RWPE2 (cell line): ENCODE results near the gene NQO2.

ENCODE experiments used
- ATAC-seq: fragments of 200-7000 bp; cut with Tn5 transposase; 3 replicates; pipeline ENCODE4 v1.9.1; 2021; ENCODE audit warnings: low read depth
- DNase-seq: peaks from one replicate; pipeline ENCODE4 v3.0.0-alpha.2; 2020; ENCODE audit warnings: low spot score
- H3K27ac ChIP-seq: fragments of 450-650 bp; 2 replicates; pipeline ENCODE4 v1.5.1; 2017; ENCODE audit warnings: mild to moderate bottlenecking; ENCODE audit not compliant: poor library complexity, severe bottlenecking
- H3K27me3 ChIP-seq: fragments of 250-450 bp; sonication (Bioruptor Pico); 2 replicates; pipeline ENCODE4 v1.5.1; 2021; ENCODE audit warnings: mild to moderate bottlenecking, moderate library complexity; ENCODE audit not compliant: insufficient read depth, poor library complexity, severe bottlenecking
- H3K36me3 ChIP-seq: fragments of 250-450 bp; sonication (Bioruptor Pico); 2 replicates; pipeline ENCODE4 v1.5.1; 2020; ENCODE audit warnings: low read depth, mild to moderate bottlenecking, moderate library complexity
- H3K4me1 ChIP-seq: fragments of 250-450 bp; sonication (Bioruptor Pico); 2 replicates; pipeline ENCODE4 v1.5.1; 2021; ENCODE audit warnings: mild to moderate bottlenecking, moderate library complexity; ENCODE audit not compliant: insufficient read depth, poor library complexity, severe bottlenecking
- H3K4me3 ChIP-seq: fragments of 250-450 bp; sonication (Bioruptor Pico); 2 replicates; pipeline ENCODE4 v1.5.1; 2021; ENCODE audit warnings: mild to moderate bottlenecking, moderate library complexity; ENCODE audit not compliant: severe bottlenecking
- H3K9me3 ChIP-seq: fragments of 250-450 bp; sonication (Bioruptor Pico); 2 replicates; pipeline ENCODE4 v1.5.1; 2021; ENCODE audit warnings: mild to moderate bottlenecking, moderate library complexity; ENCODE audit not compliant: severe bottlenecking
- TF ChIP-seq, protein P1 (sequence below): fragments of 450-650 bp; IDR thresholded peaks from one replicate; pipeline ENCODE4 v1.5.1; 2017; ENCODE audit warnings: mild to moderate bottlenecking, moderate library complexity; ENCODE audit not compliant: poor library complexity, severe bottlenecking

Gene NQO2

DNA sequence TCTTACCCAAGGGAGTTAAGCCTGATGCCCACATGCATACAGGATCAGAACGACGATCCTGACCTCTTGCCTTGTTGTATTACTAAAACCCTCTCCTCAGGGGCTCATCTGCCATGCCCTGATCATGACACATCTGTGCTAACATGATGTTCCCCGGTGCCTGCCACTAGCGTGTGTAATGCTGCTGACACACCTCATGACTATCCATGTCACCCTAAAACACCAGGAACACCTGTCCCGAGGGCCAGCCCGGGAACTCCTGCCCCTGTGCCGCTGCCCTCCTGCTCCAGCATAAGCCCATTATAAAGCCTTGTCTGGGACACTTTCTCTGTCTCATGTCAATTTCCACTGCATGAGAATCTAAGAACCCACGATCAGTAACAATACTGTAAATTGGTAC is 35.9 kb upstream of the NQO2 start:
- TF ChIP-seq, protein P1, sequence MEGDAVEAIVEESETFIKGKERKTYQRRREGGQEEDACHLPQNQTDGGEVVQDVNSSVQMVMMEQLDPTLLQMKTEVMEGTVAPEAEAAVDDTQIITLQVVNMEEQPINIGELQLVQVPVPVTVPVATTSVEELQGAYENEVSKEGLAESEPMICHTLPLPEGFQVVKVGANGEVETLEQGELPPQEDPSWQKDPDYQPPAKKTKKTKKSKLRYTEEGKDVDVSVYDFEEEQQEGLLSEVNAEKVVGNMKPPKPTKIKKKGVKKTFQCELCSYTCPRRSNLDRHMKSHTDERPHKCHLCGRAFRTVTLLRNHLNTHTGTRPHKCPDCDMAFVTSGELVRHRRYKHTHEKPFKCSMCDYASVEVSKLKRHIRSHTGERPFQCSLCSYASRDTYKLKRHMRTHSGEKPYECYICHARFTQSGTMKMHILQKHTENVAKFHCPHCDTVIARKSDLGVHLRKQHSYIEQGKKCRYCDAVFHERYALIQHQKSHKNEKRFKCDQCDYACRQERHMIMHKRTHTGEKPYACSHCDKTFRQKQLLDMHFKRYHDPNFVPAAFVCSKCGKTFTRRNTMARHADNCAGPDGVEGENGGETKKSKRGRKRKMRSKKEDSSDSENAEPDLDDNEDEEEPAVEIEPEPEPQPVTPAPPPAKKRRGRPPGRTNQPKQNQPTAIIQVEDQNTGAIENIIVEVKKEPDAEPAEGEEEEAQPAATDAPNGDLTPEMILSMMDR, result no peak
- no peak overlapping the region for H3K4me3 ChIP-seq
- 0 out of 2 replicates have a peak, but pooled peaks cover 2% of the 10 kb centered on the region for H3K36me3 ChIP-seq
- peaks cover 3% of the 10 kb centered on the region for H3K4me1 ChIP-seq
- no peaks in the 10 kb centered on the region for H3K9me3 ChIP-seq
- no peak overlapping the region for H3K27ac ChIP-seq
- no peak for ATAC-seq
- no peaks in the 10 kb centered on the region for H3K27me3 ChIP-seq
- DNase-seq, result no peak

DNA sequence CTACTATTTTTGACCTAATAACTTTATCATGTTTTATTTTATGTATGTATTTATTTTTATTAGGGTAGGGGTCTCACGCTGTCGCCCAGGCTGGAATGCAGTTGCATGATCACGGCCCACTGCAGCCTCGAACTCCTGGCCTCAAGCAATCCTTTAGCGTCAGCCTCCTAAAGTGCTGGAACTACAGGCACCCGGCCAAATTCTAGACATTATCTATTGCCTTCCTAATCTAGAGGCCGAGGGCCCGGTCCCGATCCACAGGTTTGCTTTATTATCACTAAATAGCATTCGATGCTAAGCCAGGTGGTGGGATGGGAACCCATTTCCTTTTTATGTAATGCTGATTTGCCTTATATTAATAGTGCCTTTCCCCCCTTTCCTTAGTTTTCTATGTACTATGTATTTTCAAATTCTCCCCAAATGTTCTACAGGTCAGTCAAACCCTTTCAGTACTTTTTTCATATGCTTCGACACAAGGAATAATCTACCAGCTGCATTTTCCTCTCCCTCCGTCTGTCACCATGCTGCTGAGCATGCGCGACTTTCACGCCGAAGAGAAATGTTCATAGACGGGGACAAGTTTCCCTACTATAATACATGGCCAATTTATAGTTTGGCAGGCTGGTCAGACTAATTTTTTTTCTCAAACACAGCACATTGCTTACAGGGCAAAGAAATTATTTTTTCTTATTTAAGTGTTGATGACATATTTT is 34.7 kb upstream of the NQO2 start:
- TF ChIP-seq, protein P1, result no peak
- Histone ChIP-seq H3K27ac (no peak overlapping the region), H3K4me1 (peaks cover 3% of the 10 kb centered on the region), H3K36me3 (no peaks in the 10 kb centered on the region), H3K4me3 (no peak overlapping the region), H3K27me3 (no peaks in the 10 kb centered on the region), H3K9me3 (no peaks in the 10 kb centered on the region)
- no peak for ATAC-seq
- DNase-seq, result no peak

DNA sequence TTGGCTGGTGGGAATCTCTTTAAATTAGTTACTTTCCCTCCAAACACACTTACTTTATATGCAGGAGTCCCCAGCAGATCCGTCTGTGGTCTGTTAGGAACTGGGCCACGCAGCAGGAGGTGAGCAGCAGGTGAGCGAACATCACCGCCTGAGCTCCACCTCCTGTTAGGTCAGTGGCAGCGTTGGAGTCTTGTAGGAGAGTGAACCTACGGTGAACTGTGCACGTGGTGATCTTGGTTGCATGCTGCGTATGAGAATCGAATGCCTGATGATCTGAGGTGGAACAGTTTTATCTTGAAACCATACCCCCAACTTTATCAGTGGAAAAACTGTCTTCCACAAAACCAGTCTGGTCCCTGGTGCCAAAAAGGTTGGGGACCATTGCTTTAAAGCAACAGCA is 33.3 kb upstream of the NQO2 start:
- no peaks in the 10 kb centered on the region for H3K9me3 ChIP-seq
- TF ChIP-seq, protein P1, result no peak
- no peak overlapping the region for H3K4me3 ChIP-seq
- no peaks in the 10 kb centered on the region for H3K4me1 ChIP-seq
- DNase-seq (no peak), ATAC-seq (no peak)
- H3K27ac ChIP-seq, result no peak overlapping the region
- no peaks in the 10 kb centered on the region for H3K36me3 ChIP-seq
- H3K27me3 ChIP-seq, result no peaks in the 10 kb centered on the region

DNA sequence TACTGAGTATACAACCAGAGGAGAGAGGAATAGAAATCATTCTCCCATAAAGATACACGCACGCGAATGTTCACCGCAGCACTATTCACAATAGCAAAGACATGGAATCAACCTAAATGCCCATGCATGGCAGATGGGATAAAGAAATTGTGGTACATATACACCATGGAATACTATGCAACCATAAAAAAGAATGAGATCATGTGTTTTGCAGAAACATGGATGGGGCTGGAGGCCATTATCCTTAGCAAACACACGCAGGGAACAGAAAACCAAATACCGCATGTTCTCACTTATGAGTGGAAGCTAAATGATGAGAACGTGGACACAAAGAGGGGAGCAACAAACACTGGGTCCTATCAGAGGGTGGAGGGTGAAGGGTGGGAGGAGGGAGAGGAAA is 31.8 kb upstream of the NQO2 start:
- H3K4me3 ChIP-seq, result no peak overlapping the region
- TF ChIP-seq, protein P1, result no peak
- no peaks in the 10 kb centered on the region for H3K9me3 ChIP-seq
- no peaks in the 10 kb centered on the region for H3K4me1 ChIP-seq
- DNase-seq (no peak), ATAC-seq (no peak)
- H3K27ac ChIP-seq, result no peak overlapping the region
- H3K36me3 ChIP-seq, result no peaks in the 10 kb centered on the region
- no peaks in the 10 kb centered on the region for H3K27me3 ChIP-seq

DNA sequence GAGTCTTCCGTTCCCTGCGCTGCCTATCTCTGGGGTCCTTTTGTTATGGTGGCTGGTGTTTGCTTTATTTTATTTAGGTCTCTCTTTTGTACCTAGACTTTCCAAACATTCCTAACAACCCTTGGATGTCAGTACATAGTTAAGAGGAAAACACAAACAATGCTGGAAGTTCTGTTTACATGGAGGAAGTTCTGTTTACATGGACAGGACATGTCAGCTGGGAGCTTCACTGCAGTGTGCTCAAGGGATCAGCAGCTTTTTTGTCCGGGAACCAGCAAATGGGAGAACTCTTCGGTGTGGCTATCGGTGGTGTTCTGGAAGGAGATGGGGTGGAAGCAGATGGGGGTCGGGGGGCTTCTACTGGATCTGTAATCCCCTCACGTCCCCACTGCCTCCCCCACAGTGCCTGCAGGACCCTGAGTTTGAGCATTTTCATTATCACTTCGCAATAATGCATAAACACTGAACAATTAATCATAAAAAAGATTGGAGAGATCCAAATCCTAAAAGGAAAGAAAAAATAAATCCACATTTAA is 31.0 kb upstream of the NQO2 start:
- no peaks in the 10 kb centered on the region for H3K36me3 ChIP-seq
- H3K27me3 ChIP-seq, result no peaks in the 10 kb centered on the region
- DNase-seq (no peak), ATAC-seq (no peak)
- no peaks in the 10 kb centered on the region for H3K4me1 ChIP-seq
- H3K4me3 ChIP-seq, result no peak overlapping the region
- TF ChIP-seq, protein P1, result no peak
- H3K27ac ChIP-seq, result no peak overlapping the region
- no peaks in the 10 kb centered on the region for H3K9me3 ChIP-seq
